ENCODE data around the gene EFR3B. TPM values are rescaled to one million over a fixed set of nuclear protein-coding genes. Genes with fewer than 3 reads are reported as not detected.

EFR3B gene
- total and polyA plus RNA-seq, 2 of the 13 experiments (the other 11 are each of a cell fraction or from before 2014, with no cell fraction given), result 0.42 TPM

DNA sequence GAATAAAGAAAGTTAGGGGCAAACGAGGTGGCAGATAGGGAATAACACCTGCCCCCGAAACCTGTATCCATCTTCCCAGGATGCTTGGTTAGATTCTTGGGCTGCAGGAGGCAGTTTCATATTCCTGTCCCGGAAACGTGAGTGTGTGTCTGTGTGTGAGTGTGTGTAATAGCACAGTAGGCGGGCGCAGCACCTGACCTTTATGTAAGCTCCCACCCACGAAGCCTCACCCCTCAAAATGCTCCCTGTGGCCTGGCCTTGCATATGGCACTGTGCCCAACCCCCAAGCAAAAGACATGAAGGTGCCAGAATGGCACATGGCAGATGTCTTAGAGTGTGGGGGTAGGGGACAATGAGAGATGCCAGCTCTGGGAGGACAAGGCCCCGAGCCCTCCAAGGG is 48.9 kb downstream of the EFR3B start:
- 40% methylated on average over 8 of the region's 8 CpGs for WGBS (ENCODE audit: low lambda C conversion rate)
- no peak for DNase-seq (ENCODE audit: low spot score)
- Histone ChIP-seq H3K79me2 (ENCODE audit: insufficient read depth, low read length) (no peaks in the 10 kb centered on the region), H3K4me1 (ENCODE audit: insufficient read depth, low read length) (no peaks in the 10 kb centered on the region), H4K20me1 (ENCODE audit: insufficient read depth, low read length) (no peaks in the 10 kb centered on the region), H2AFZ (ENCODE audit: low read length) (no peak overlapping the region), H3K4me2 (ENCODE audit: low read depth, low read length) (no peak overlapping the region), H3K27ac (ENCODE audit: extremely low read length, insufficient read depth, low read length) (no peak overlapping the region), H3K9ac (ENCODE audit: insufficient read depth, low read depth, low read length) (no peak overlapping the region), H3K9me3 (ENCODE audit: low read length) (no peaks in the 10 kb centered on the region), H3K36me3 (replicated peaks in 1 of 2; ENCODE audit: control insufficient read depth in 1 of 2, insufficient read depth in 2 of 2, low read length in 2 of 2) (no peaks in the 10 kb centered on the region), H3K27me3 (ENCODE audit: control insufficient read depth in 1 of 2, insufficient read depth in 2 of 2, low read length in 2 of 2) (no peaks in the 10 kb centered on the region; a peak in 2 of 5 replicates), H3K4me3 (replicated peaks in 1 of 3; ENCODE audit: insufficient read depth in 1 of 3, low read depth in 2 of 3, low read length in 3 of 3) (no peak overlapping the region)
- BruUV-seq (replicated peaks), result no TSS peak
- ChIA-PET POLR2A (no interaction called here), CTCF (ENCODE audit: low intra/inter-chr PET ratio, low total read pairs) (no interaction called here)
- intact Hi-C loops (cut with micrococcal nuclease; ENCODE audit: unreplicated experiment) (no loop called here), in situ Hi-C loops (cut with HindIII; ENCODE audit: extremely low pct_ligation_motif_present, low pct_unique_long_range_greater_than_20kb) (no loop called here)
- FAIRE-seq, result no peak
- TF ChIP-seq, protein P1, sequence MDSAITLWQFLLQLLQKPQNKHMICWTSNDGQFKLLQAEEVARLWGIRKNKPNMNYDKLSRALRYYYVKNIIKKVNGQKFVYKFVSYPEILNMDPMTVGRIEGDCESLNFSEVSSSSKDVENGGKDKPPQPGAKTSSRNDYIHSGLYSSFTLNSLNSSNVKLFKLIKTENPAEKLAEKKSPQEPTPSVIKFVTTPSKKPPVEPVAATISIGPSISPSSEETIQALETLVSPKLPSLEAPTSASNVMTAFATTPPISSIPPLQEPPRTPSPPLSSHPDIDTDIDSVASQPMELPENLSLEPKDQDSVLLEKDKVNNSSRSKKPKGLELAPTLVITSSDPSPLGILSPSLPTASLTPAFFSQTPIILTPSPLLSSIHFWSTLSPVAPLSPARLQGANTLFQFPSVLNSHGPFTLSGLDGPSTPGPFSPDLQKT (CRISPR knock-in tag; IDR thresholded peaks at IDR 0.05; ENCODE audit: borderline replicate concordance), result no peak
- TF ChIP-seq, protein P2, sequence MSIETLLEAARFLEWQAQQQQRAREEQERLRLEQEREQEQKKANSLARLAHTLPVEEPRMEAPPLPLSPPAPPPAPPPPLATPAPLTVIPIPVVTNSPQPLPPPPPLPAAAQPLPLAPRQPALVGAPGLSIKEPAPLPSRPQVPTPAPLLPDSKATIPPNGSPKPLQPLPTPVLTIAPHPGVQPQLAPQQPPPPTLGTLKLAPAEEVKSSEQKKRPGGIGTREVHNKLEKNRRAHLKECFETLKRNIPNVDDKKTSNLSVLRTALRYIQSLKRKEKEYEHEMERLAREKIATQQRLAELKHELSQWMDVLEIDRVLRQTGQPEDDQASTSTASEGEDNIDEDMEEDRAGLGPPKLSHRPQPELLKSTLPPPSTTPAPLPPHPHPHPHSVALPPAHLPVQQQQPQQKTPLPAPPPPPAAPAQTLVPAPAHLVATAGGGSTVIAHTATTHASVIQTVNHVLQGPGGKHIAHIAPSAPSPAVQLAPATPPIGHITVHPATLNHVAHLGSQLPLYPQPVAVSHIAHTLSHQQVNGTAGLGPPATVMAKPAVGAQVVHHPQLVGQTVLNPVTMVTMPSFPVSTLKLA (IDR thresholded peaks at IDR 0.05), result no peak
- TF ChIP-seq, protein P3, sequence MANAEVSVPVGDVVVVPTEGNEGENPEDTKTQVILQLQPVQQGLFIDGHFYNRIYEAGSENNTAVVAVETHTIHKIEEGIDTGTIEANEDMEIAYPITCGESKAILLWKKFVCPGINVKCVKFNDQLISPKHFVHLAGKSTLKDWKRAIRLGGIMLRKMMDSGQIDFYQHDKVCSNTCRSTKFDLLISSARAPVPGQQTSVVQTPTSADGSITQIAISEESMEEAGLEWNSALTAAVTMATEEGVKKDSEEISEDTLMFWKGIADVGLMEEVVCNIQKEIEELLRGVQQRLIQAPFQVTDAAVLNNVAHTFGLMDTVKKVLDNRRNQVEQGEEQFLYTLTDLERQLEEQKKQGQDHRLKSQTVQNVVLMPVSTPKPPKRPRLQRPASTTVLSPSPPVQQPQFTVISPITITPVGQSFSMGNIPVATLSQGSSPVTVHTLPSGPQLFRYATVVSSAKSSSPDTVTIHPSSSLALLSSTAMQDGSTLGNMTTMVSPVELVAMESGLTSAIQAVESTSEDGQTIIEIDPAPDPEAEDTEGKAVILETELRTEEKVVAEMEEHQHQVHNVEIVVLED (CRISPR knock-in tag; IDR thresholded peaks at IDR 0.05; ENCODE audit: borderline replicate concordance), result no peak
- TF ChIP-seq ZNF672 (CRISPR knock-in tag; IDR thresholded peaks at IDR 0.05) (no peak), PPARG (CRISPR knock-in tag; conservative IDR thresholded peaks at IDR 0.05) (no peak), HDAC6 (IDR thresholded peaks at IDR 0.05; ENCODE audit: low read depth, low read length) (no peak), ZNF253 (CRISPR knock-in tag; IDR thresholded peaks at IDR 0.05; ENCODE audit: borderline replicate concordance) (no peak), ZNF207 (IDR thresholded peaks at IDR 0.05; ENCODE audit: borderline replicate concordance) (no peak), PAX8 (CRISPR knock-in tag; IDR thresholded peaks at IDR 0.05; ENCODE audit: borderline replicate concordance) (no peak), ZNF530 (CRISPR knock-in tag; IDR thresholded peaks at IDR 0.05; ENCODE audit: low read depth) (no peak), PHB2 (IDR thresholded peaks at IDR 0.05; ENCODE audit: partially characterized antibody) (no peak), KMT2B (CRISPR knock-in tag; IDR thresholded peaks at IDR 0.05) (no peak)
- no peak for ATAC-seq
